Suprapubic skin (tissue), 4 donors: ENCODE data around the gene TMEM18. TPM values are rescaled to one million over a fixed set of nuclear protein-coding genes. Genes with fewer than 3 reads are reported as not detected.

Experiments
- DNase-seq, 2 donors: peaks; one replicate each; pipeline ENCODE4 v3.0.0-alpha.2; 2019; ENCODE audit warnings: low spot score in 2 of 2
- H3K27ac ChIP-seq: fragments of 200-600 bp; sonication (generic); one replicate; pipeline ENCODE4 v1.5.1; 2019
- H3K27me3 ChIP-seq: fragments of 200-600 bp; sonication (generic); one replicate; pipeline ENCODE4 v1.5.1; 2019
- H3K36me3 ChIP-seq: fragments of 200-600 bp; sonication (generic); one replicate; pipeline ENCODE4 v1.5.1; 2019
- H3K4me1 ChIP-seq: fragments of 200-600 bp; sonication (generic); one replicate; pipeline ENCODE4 v1.5.1; 2019
- H3K4me3 ChIP-seq: fragments of 200-600 bp; sonication (generic); one replicate; pipeline ENCODE4 v1.5.1; 2019; ENCODE audit warnings: mild to moderate bottlenecking
- H3K9me3 ChIP-seq: fragments of 200-600 bp; sonication (generic); one replicate; pipeline ENCODE4 v1.5.1; 2019
- CTCF ChIP-seq, 2 donors: fragments of 200-600 bp in 1 of 2; fragments of 450-650 bp in 1 of 2; sonication (generic) in 1 of 2; IDR thresholded peaks; one replicate each; pipeline ENCODE4 v1.5.1; 2016 to 2019; ENCODE audit warnings: antibody characterized with exemption in 2 of 2, mild to moderate bottlenecking in 1 of 2, moderate library complexity in 1 of 2
- EP300 ChIP-seq: sonication (generic); formaldehyde crosslinking; IDR thresholded peaks from one replicate; pipeline ENCODE4 v1.6.1; 2017; ENCODE audit warnings: antibody characterized with exemption
- POLR2A ChIP-seq, 2 donors: fragments of 450-650 bp; IDR thresholded peaks; one replicate each; pipeline ENCODE4 v1.6.1; 2017; ENCODE audit warnings: antibody characterized with exemption in 2 of 2, mild to moderate bottlenecking in 2 of 2, moderate library complexity in 2 of 2
- POLR2AphosphoS5 ChIP-seq, 3 donors: sonication (generic); formaldehyde crosslinking; IDR thresholded peaks; one replicate each; pipeline ENCODE4 v1.6.1; 2017; ENCODE audit warnings: antibody characterized with exemption in 3 of 3
- WGBS: methylation state at CpG from one replicate; pipeline ENCODE4 v1.1.5; 2018; 5-methylcytosine and 5-hydroxymethylcytosine counted together
- total RNA-seq, 4 donors: library from RNA; depleted of rRNA; stranded (reverse); fragments of >200 nt; gene quantifications; one replicate each; pipeline ENCODE4 v1.1.0, GENCODE V29; 2016

TMEM18 gene
- total RNA-seq, 4 donors from 2014 or later = 20.4 to 24.6 (median 22.0) TPM

GRCh38 chr2:719734-720133 is 42.5 kb upstream of the TMEM18 start:
- no peaks in the 10 kb centered on the region for H3K36me3 ChIP-seq
- 52% methylated on average over 9 of the region's 9 CpGs for WGBS
- no peak for DNase-seq

GRCh38 chr2:719191-719590 is 42.0 kb upstream of the TMEM18 start:
- no peak overlapping the region for H3K27ac ChIP-seq
- no peak for DNase-seq
- no peaks in the 10 kb centered on the region for H3K36me3 ChIP-seq
- peaks cover 10% of the 10 kb centered on the region for H3K27me3 ChIP-seq
- TF ChIP-seq POLR2AphosphoS5 (IDR thresholded peaks at IDR 0.05) (no peak), EP300 (no peak), CTCF (IDR thresholded peaks at IDR 0.05) (no peak), POLR2A (IDR thresholded peaks at IDR 0.05) (no peak)
- no peak overlapping the region for H3K4me3 ChIP-seq
- no peaks in the 10 kb centered on the region for H3K4me1 ChIP-seq
- H3K9me3 ChIP-seq = no peaks in the 10 kb centered on the region

More at GRCh38 chr2:719734-720133, 42.5 kb upstream of the TMEM18 start:
- Histone ChIP-seq H3K9me3 (no peaks in the 10 kb centered on the region), H3K27ac (no peak overlapping the region), H3K27me3 (peaks cover 10% of the 10 kb centered on the region), H3K4me1 (no peaks in the 10 kb centered on the region), H3K4me3 (no peak overlapping the region)
- TF ChIP-seq EP300 (no peak), CTCF (IDR thresholded peaks at IDR 0.05) (no peak), POLR2AphosphoS5 (IDR thresholded peaks at IDR 0.05) (no peak), POLR2A (IDR thresholded peaks at IDR 0.05) (no peak)

GRCh38 chr2:717661-718060 is 40.5 kb upstream of the TMEM18 start:
- DNase-seq = no peak
- Histone ChIP-seq H3K27ac (no peak overlapping the region), H3K4me3 (no peak overlapping the region), H3K36me3 (no peaks in the 10 kb centered on the region), H3K4me1 (no peaks in the 10 kb centered on the region), H3K27me3 (peaks cover 10% of the 10 kb centered on the region), H3K9me3 (no peaks in the 10 kb centered on the region)
- no peak for TF ChIP-seq EP300
- TF ChIP-seq POLR2AphosphoS5 (IDR thresholded peaks at IDR 0.05) = no peak
- 90% methylated on average over 5 of the region's 5 CpGs for WGBS

GRCh38 chr2:715854-716560 is 38.8 kb upstream of the TMEM18 start:
- WGBS = 69% methylated on average over 18 of the region's 18 CpGs

GRCh38 chr2:715038-715437 is 37.8 kb upstream of the TMEM18 start:
- no peak for DNase-seq
- 68% methylated on average over 2 of the region's 2 CpGs for WGBS
- TF ChIP-seq POLR2A (IDR thresholded peaks at IDR 0.05) (no peak), EP300 (no peak), POLR2AphosphoS5 (IDR thresholded peaks at IDR 0.05) (no peak), CTCF (IDR thresholded peaks at IDR 0.05) (no peak)
- Histone ChIP-seq H3K27ac (no peak overlapping the region), H3K36me3 (no peaks in the 10 kb centered on the region), H3K27me3 (peaks cover 6% of the 10 kb centered on the region), H3K4me3 (no peak overlapping the region), H3K9me3 (no peaks in the 10 kb centered on the region), H3K4me1 (peaks cover 6% of the 10 kb centered on the region)

More at GRCh38 chr2:715854-716560, 38.8 kb upstream of the TMEM18 start:
- TF ChIP-seq CTCF (IDR thresholded peaks at IDR 0.05) = no peak
- no peak for TF ChIP-seq POLR2AphosphoS5 (IDR thresholded peaks at IDR 0.05)
- TF ChIP-seq POLR2A (IDR thresholded peaks at IDR 0.05) = no peak
- no peak for TF ChIP-seq EP300
- Histone ChIP-seq H3K9me3 (no peaks in the 10 kb centered on the region), H3K4me3 (no peak overlapping the region), H3K4me1 (peaks cover 3% of the 10 kb centered on the region), H3K27ac (no peak overlapping the region), H3K27me3 (peaks cover 6% of the 10 kb centered on the region), H3K36me3 (no peaks in the 10 kb centered on the region)
- no peak for DNase-seq
